Fibroblast of skin of back (primary cell): ENCODE results near the gene SLC2A10.
A peak's percentile ranks its signal among the peaks of the same experiment; 100 is the strongest.

Experiments
- DNase-seq: peaks from one replicate; pipeline ENCODE4 v3.0.0-alpha.2; 2013

Gene SLC2A10

DNA sequence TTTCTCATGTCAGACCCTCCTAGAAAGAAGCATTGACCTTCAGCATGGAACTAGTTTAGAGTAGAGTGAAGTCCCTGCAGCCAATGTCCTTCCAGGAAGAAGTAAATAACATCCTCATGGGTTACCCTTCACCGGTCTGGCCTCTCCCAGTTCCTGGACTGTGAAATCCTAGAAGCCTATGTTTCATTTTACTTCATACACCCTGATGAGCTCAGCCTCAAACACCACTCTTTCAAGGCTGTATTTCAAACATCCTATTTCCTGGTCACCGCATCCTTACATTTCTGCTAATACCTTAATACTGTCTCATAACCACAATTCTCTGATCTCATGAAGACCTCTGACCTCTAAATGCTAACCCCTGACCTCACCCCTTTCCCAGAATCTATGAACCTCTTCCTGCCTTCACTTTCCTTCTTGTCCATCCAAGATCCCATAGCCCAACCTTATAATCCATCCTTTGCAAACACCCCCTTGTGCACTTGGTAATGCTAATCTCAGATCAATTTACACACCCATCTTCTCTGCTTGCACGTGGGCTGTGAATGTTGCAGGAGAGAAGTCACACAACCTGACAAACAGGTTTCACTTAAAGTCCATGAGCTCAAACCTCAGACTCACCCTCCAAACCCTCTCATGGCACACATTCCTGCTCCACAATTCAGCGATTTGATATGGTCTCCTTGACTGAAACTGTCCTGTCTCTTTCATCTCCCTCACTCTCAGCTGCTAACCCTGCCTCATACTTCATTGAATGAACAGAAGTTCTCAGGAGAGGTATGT, 30.2 kb downstream of the SLC2A10 start:
- DNase-seq = no peak

DNA sequence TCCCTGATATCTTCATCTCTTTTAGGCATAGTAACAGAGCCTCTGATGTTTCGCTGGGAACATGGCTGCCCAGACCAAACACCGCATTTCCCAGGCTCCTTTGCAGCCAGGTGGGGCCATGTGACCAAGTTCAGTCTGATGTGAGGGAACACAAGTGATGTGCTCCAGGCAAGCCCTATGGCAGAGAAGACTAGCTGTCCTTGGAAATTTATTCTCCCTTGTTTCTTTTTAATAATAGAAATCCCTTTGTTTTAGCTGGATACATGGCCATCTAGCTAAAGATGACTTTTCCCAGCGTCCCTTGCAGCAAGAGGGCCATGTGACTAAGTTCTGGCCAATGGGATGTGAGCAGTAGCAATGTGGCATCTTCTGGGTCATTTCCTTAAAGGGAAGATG, 30.8 kb downstream of the SLC2A10 start:
- no peak for DNase-seq

DNA sequence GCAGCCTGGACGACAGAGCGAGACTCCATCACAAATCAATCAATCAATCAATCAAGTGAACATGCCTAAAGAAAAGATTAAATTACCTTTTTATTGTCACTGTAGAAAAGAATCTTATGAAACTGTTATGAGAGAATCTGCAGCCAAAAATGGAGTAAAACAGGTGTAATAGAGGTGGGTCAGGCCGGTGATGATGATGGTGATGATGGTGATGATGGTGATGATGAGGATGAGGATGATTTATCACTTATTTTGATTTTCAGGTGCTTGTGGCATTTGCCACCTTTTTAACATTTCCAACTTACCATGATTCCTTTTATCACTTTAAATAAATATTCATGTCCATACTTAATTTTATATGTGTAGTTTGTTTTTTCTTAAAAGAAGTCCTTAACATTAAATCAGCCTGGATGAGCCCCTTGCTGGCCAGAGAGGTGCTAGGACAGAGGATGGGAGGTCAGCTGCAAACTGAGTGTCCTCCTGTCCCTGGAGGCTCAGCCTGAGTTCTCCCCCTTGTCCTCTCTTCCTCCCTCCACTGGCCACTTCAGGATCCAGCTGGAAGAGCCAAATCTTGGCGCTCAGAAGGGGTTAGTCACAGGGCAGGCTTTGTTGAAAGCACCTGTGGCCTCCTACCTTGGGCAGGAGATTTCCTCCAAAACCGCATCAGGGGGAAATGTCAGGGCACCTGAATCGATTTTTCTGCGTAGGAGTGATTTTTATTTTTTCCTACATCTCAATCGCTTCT, 32.6 kb downstream of the SLC2A10 start:
- DNase-seq = no peak

DNA sequence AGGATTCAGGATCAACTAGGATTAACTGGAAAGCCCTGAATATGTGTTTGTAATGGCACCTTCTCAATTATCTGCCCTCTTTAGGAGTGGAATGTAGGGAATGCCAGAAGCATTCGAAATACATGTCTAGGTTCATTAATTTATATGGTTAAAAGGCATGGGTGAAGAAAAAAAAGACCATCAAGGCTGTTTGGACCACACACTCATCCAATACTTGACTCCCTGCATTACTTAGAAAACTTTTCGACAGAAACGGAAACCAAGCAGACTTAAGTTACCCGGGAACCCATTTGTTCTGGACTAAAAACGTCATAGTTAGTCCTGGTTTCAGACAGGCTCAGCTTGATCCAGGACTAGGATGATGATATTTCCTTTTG, 33.2 kb downstream of the SLC2A10 start:
- no peak for DNase-seq

DNA sequence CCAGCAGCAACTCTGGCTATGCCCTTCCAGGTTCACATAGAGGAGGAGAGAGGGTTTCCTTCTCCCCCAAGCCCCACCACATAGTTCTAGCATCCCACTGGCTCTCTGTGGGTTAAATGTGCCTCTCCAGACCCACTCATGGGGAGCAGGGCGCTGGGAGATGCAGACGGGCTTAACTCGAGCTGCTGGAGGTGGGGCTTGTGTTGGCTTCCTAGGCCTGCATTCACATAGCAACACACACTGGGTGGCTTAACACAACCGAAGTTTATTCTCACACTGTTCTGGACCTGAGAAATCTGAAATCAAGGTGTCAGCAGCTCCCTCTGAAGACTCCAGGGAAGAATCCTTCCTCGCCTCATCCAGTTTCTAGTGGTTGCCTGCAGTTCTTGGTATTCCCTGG, 33.6 kb downstream of the SLC2A10 start:
- DNase-seq = no peak

DNA sequence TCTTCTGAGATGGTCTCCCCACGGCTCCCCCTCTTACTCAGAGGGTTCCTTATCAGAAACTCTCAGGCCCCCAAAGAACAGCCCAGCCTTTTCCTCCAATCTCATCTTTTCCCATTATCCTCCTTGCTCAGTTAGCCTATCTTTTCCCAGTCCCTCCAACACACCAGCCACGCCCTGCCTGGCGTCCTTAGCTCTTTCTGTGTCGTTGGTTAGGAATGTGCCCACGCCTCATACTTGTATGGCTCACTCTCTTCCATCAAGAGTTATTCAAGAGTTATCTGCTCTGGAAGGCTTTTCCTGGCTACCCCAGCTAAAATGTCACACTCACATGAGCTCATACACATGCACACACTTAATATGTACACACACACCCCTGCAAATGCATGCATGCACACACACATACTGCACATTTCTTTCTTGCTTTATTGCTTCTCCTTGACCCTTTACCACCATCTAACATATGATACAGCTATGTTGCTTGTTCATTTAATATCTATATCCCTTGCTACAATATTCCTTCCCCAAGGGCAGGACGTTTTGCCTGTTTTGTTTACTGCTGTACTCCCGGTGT, 37.6 kb downstream of the SLC2A10 start:
- DNase-seq = peak; percentile 81

DNA sequence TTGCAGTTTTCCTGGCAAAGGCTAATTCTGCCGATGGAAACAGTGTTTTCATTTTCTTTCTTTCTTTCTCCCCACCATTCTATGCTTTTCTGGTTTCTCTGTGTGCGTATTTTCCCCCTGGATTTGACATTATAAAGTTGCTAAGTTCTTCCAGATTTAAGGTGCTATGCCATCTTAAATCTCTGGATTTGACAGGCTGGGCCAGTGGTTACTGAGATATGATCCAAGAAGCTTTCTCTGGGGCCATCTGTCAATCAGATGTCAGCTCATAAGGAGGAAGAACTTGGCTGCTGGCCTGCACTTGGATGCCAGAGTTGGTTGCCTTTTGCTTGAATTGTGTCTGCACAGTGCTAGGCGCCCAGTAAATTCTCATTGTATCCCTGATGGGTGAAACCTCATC, 39.7 kb downstream of the SLC2A10 start:
- DNase-seq = no peak

DNA sequence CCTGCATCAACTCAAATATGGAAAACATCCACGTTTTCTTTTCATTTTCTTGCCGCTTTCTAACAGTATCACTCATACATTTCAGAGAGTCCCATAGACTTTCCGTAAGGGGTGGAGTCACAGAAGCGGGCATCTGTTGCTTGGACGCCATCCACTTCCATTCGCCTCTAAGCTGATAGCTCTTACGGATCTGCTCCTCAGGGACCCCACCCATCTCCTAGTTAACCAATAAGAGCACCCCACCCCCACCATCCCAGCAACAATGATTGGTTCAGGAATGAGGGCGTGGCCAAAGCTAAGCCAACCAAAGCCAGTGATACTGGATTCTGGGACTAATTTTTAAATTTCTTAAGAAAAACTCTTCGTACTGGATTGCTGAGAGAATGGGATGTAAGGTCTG, 42.4 kb downstream of the SLC2A10 start:
- DNase-seq = no peak

DNA sequence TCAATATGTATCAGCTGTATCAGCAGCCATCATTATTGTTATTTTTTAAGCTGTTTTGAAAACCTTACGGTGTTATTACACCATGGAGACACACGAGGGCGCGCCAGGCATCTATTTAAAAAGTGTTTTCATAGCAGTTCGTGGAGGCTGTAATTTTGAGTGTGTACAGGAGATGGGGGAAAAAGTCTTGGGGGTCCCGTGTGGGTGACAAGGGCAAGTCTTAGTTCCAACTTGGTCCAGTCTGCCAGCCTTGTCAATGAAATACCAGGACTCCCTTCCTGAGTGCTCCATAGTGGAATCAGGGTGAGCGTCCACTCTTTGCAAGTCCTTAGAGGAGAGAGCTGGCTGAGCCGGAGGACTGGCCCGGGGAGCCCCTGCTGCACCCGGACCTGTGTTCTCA, 43.3 kb downstream of the SLC2A10 start:
- DNase-seq = peak; percentile 58

DNA sequence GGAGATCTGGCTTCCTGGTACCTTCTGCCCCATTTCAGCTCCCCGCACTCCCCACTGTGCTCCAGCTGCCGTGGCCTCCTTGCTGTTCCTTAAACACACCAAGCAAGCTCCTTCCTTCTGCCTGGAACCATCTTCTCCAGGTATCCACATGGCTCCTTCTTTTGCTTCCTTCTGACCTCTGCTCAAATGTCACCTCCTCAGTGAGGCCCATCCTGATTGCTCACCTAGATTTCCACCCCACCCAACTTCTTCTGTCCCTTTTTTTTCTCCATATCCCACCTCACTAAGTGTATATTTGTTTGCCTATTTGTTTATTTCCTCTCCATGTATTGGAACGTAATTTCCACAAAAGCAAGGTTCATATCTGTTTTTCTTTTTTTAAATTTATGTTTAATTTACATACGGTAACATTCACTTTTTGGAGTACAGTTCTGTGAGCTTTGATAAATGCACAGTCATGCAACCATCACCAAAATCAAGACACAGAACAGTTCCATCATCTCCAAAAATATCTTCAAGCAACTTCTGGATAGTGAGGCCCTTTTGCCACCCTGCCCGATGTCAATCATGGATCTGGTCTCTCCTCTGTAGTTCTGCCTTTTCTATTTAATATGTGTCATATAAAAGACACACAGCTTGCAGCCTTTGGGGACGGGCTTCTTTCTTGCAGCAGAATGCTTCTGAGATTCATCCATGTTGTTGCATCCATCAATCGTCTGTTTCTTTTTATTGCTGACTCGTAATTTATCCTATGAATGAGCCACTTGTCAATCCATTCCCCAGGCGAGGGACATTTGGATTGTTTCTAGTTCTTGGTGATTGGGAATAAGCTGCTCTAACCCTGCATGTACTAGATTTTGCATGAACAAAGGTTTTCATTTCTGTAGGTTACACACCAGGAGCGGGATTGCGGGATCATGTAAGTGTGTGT, 46.3 kb downstream of the SLC2A10 start:
- no peak for DNase-seq

DNA sequence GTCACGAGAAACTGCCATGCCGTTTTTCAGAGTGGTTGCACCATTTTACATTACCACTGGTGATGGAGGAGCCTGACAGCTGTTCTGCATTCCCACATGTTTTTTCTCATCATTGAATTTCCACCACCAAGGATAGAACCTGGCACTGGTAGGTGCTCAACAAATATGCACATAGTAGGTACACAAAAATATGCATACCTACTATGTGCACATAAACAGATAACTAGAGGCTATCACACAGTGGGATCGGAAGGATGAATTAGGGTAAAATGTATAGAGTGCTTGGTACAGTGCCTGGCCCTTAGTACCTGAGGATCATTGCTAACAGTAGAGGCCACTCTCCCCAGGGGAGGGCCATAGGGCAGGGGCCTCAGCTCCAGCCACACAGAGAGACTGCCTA, 47.0 kb downstream of the SLC2A10 start:
- no peak for DNase-seq

DNA sequence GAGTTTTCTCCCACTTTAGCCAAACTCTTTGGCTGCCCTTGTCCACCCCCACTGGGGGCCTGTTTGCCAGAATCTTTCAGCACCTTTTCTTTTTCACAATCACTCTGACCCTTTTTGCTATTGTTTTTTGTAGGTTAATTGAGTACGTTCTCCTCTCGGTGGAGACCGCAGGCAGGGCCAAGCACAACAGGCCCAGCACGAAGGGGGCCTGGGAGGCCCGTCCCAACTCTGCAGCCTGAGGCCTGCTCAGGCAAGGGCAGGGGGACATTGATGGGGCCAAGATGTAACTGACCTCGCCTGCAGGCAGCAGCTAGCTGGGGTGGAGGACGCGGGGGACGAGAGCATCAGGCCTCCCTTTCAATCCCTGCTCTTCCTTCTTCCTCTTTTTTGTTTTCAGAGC, 47.7 kb downstream of the SLC2A10 start:
- DNase-seq = no peak

DNA sequence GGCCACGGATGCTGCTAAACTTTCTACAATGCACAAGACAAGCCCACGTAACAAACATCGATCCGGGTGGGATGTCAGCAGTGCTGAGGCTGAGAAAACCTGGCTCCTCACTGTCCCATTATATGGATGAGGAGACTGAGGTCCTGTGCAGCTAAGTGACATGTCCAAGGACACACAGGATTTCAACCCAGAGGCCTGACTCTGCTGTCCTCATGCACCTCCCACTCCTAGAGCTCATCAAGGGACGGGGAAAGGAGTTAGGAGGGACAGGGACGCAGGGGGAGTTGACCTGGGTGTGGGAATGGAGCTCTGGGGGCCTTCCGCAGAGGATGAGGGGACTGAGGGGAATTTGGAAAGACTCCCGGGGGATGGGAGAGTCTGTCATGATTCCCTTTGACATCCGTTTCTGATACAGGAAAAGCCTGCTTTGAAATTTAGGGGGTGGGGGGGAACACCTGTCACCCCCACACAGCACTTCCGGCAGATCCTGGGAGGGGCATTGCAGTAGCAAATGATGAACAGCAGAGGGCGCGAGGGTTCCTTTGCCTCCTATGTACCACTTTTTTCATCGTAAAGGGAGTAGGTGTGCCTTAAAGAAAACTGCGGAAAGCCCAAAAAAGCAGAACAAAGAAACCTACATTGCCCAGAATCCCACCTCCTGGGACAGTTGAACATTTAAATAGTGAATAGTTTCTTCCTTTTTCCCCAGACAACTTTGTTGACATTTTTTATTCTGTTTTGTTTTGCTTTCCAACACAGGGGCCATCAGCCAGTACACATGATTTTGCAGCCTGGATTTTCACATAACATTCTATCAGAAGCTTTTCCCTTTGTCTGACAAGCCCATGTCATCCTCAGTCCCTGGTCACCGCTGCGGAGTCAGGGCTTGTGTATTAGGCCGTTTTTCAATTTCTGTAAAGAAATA, 48.6 kb downstream of the SLC2A10 start:
- peak; percentile 55 for DNase-seq

DNA sequence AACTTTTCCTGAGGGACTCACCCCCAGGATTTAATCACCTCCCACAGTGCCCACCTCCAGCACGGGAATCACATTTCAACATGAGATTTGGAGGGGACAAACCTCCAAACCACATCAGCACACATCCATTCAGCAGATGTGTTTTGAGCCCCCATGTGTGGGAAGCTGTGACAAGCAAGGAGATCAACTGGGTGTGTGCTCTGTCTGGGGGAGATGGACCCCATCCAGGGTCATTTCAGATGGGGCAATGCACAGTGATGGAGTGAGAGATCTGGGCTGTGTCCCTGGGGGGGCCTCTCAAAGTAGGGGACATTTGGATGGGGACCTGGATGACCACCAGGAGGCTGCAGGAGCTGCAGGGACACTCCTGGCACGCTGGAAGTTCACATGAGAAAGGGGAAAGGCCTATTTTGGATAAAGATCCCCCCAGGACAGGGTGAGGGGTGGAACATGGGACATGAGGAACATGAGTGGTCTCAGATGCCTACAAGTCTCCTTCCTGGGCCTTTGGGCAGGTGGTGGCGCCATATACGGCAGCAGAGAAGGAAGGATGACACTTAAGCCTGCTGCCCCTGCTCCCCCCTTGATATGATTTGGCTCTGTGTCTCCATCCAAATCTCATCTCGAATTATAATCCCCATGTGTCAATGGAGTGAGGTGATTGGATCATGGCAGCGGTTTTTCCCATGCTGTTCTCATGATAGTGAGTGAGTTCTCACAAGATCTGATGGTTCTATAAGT, 49.6 kb downstream of the SLC2A10 start:
- no peak for DNase-seq

DNA sequence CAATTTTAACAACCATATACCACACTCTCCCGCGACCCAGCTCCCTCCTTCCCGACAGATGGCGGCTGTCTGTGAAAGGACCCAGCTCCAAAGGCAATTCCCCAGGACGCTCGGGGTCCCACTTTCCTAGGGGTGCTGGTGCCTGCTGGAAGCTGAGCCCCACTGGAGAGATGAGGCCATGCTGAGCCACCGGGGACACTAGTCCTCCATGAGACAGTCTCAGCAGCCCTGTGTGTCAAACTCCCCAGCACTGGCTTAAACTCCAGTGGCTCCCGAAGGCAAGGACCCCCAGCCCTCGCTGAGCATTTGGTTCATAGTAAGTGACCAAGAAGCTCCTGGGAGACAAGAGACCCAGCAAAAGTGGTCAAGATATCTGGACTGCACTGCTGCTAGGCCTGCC, 52.1 kb downstream of the SLC2A10 start:
- DNase-seq = no peak

DNA sequence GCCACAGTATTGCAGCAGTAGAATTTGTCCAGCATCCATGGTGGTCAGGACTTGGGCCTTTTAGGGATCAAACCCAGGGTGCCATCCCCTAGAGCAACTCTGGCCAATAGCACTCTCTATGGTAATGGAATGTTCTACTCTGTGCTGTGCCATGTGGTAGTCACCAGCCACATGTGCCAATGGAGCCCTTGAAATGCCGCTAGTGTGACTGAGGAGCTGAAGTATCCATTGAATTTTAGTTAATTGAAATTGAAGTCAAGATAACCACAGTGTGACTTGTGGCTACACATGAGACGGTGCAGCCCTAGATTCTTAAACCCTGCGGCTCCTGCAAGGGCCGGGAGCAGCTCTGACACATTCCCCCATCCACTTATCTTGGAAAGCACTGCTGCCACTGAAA, 54.6 kb downstream of the SLC2A10 start:
- no peak for DNase-seq

DNA sequence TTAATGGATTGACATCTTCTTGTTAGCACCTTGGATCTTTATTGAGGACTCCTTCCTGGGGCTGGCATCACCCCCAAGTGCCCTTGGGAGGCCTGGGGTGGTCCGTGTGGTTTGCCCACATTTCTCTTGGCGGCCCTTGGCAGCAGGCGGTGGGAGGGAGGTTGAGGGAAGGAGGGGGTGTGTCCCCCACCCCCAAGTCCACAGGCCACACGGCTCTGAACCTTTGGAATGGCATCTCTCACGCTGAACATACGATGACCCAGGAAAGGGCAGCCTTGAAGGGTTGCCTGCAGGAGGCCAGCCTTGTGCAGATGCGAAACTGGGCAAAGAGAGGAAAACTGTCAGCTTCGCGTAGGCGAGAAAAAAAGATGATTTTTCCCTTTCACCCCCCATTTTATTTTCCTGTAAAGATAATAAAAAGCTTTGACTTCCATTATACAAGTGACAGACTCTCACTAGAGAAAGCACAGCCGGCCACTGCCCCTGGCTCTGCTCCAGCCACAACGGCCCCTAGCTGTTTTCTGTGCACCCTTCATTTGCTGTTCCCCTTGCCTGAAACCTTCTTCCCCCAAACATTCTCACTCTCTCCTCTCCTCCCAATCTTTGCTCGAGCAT, 56.2 kb downstream of the SLC2A10 start:
- no peak for DNase-seq

DNA sequence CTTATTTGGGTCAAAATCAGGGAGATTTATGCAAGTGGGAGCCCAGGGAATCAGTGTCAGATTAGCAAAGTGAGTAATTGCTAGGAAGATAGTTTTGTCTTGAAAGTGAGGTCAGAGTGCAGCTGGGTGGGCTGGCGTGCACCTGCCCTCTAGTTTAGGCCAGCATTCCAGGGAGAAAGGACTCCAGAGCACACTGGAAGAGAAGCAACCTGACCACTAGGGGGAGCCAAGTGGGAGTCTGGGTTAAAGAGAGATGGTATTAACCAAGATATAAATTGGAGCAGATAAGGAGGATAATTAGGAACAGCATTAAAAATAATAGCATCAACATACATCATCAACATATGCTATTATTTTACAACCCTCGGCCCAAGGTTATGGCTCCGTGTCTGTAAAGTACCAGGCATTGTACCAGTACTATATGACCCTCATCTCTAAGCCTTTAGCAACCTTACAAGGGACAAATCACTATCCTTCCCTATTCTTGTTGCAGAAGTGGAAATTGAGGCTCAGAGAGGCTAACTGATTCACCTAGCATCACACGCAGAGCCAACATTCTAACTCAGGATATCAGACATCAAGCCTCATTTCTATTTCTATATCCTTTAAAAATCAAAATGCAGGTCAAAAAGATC, 57.8 kb downstream of the SLC2A10 start:
- DNase-seq = peak; percentile 33

DNA sequence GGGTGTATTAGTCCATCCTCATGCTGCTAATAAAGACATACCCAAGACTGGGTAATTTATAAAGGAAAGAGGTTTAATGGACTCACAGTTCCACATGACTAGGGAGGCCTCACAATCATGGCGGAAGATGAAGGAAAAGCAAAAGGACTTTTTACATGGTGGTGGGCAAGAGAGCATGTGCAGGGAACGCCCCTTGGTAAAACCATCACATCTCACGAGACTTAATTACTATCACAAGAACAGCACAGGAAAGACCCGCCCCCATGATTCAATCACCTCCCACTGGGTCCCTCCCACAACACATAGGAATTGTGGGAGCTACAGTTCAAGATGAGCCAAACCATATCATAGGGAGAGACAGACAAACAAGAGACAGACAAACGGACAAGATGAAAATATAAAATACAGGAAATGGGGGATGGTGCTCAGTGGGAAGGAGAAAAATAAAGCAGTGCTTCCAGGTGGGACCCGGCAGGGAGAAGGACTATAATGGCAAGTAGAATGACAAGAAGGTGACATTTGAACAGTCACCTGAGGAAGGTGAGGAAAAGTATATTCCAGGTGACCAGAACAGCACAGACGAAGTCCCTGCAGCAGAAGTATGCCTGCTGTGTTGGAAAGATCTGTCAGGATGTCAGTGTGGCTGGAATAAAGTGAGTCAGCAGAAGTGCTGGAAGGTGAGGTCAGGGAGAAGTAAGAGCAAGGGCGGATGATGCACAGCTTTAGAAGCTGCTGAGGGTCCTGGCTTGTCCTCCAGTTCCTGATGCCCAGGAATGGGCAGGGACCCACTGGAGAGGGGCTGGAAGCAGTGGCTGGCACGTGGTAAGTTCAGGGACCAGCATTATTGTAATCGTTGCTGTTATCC, 61.1 kb downstream of the SLC2A10 start:
- peak; percentile 22 for DNase-seq
